ENCODE data around the gene SAV1. TPM values are rescaled to one million over a fixed set of nuclear protein-coding genes. Genes with fewer than 3 reads are reported as not detected.

The SAV1 gene
- total and polyA plus RNA-seq, 2 of the 8 experiments (the other 6 are each of a cell fraction or from before 2014, with no cell fraction given), result 15.9 to 78.3 TPM

GRCh38 chr14:50676814-50677516 lies 8.9 kb upstream of the SAV1 start:
- no peak overlapping the region for H3K9ac ChIP-seq (replicated peaks in 1 of 4; ENCODE audit: extremely low read depth in 1 of 4, low read depth in 3 of 4, low read length in 3 of 4)
- ChIA-PET POLR2A (ENCODE audit: partially characterized antibody) (interaction anchor here (2.1 kb wide), 1 partner anchor 9 kb away, joined by 10 read pairs; the partner anchor contains the start of gene SAV1), CTCF (ENCODE audit: partially characterized antibody) (interaction anchor here (0.8 to 1.6 kb wide), 7 partner anchors 10 to 76 kb away, joined by 3 to 4 read pairs (median 3); no protein-coding TSS in a partner anchor)
- no peak for TF ChIP-seq HDAC6 (IDR thresholded peaks at IDR 0.05; ENCODE audit: low read depth, low read length)
- no peak for TF ChIP-seq JUND (IDR thresholded peaks at IDR 0.05; ENCODE audit: low read length)
- no peak for TF ChIP-seq SRF (IDR thresholded peaks at IDR 0.05; ENCODE audit: low read depth, low read length)
- no peak for TF ChIP-seq EGR1 (IDR thresholded peaks at IDR 0.05; ENCODE audit: borderline replicate concordance, low read depth, low read length)
- TF ChIP-seq RAD21 (IDR thresholded peaks at IDR 0.05 in 1 of 2, conservative IDR thresholded peaks at IDR 0.05 in 1 of 2; ENCODE audit: low read depth in 2 of 2, low read length in 2 of 2), result no peak
- no peak for TF ChIP-seq TBP (IDR thresholded peaks at IDR 0.05; ENCODE audit: low read depth, low read length)
- no peak for TF ChIP-seq FOSL1 (IDR thresholded peaks at IDR 0.05; ENCODE audit: insufficient read depth, low read depth, low read length)
- TF ChIP-seq SP2 (IDR thresholded peaks at IDR 0.05; ENCODE audit: low read length), result no peak
- no peak for TF ChIP-seq RBBP5 (IDR thresholded peaks at IDR 0.05; ENCODE audit: borderline replicate concordance, low read depth, low read length)
- no peak for TF ChIP-seq POLR2AphosphoS5 (IDR thresholded peaks at IDR 0.05; ENCODE audit: low read depth, low read length)
- TF ChIP-seq TEAD4 (IDR thresholded peaks at IDR 0.05; ENCODE audit: low read depth, low read length), result no peak
- no peak for TF ChIP-seq ATF2 (IDR thresholded peaks at IDR 0.05; ENCODE audit: low read length)

More at GRCh38 chr14:50676814-50677516, 8.9 kb upstream of the SAV1 start:
- no peak for DNase-seq (ENCODE audit: low read depth in 1 of 2, low spot score in 2 of 2)
- Histone ChIP-seq H3K4ac (replicated peaks; ENCODE audit: insufficient read length, low read depth, low read length) (no peak overlapping the region), H3K14ac (ENCODE audit: insufficient read length) (no peak overlapping the region), H2BK12ac (ENCODE audit: low read depth, low read length) (no peak overlapping the region), H3K56ac (replicated peaks; ENCODE audit: insufficient read length, low read depth, low read length) (no peak overlapping the region), H3K23ac (ENCODE audit: insufficient read length) (no peak overlapping the region), H3K4me2 (ENCODE audit: insufficient read depth in 1 of 2, low read depth in 2 of 2, low read length in 2 of 2) (no peak overlapping the region), H3K9me3 (ENCODE audit: insufficient read depth in 2 of 2, low read depth in 1 of 2, low read length in 1 of 2) (no peaks in the 10 kb centered on the region), H3K23me2 (ENCODE audit: low read depth, low read length) (no peaks in the 10 kb centered on the region), H3K79me1 (ENCODE audit: low read depth, low read length) (no peaks in the 10 kb centered on the region), H2AFZ (ENCODE audit: low read length) (no peak overlapping the region; the same call in 1 of the 2 replicates), H4K91ac (replicated peaks; ENCODE audit: insufficient read length, low read length) (no peak overlapping the region), H2BK120ac (replicated peaks; ENCODE audit: low read depth, low read length) (no peak overlapping the region), H3K4me3 (ENCODE audit: extremely low read depth in 1 of 4, insufficient read depth in 2 of 4, low read depth in 3 of 4, low read length in 4 of 4) (no peak overlapping the region), H3K27ac (ENCODE audit: low read depth, low read length) (no peak overlapping the region), H2BK15ac (ENCODE audit: low read length) (no peak overlapping the region), H3K27me3 (replicated peaks in 1 of 4; ENCODE audit: control insufficient read depth in 3 of 4, extremely low read depth in 1 of 4, insufficient read depth in 3 of 4, low read length in 3 of 4) (no peaks in the 10 kb centered on the region), H2AK5ac (ENCODE audit: low read depth, low read length) (no peak overlapping the region), H3K4me1 (replicated peaks in 1 of 4; ENCODE audit: control insufficient read depth in 3 of 4, insufficient read depth in 4 of 4, low read length in 3 of 4) (no peaks in the 10 kb centered on the region), H4K5ac (ENCODE audit: insufficient read length, low read depth, low read length) (no peak overlapping the region), H2BK20ac (ENCODE audit: low read length) (no peak overlapping the region), H3K18ac (ENCODE audit: extremely low read depth, low read length) (no peak overlapping the region), H3K36me3 (ENCODE audit: control insufficient read depth in 2 of 4, insufficient read depth in 4 of 4, low read length in 3 of 4) (no peaks in the 10 kb centered on the region), H3K79me2 (ENCODE audit: control insufficient read depth in 1 of 2, insufficient read depth in 2 of 2, low read length in 2 of 2) (no peaks in the 10 kb centered on the region), H2BK5ac (ENCODE audit: low read depth, low read length) (no peak overlapping the region), H4K8ac (ENCODE audit: extremely low read depth, insufficient read depth, low read length) (no peak overlapping the region), H4K20me1 (replicated peaks in 1 of 2; ENCODE audit: control insufficient read depth in 1 of 2, insufficient read depth in 2 of 2, low read length in 2 of 2) (no peaks in the 10 kb centered on the region)
- WGBS, 2 experiments (ENCODE audit: extremely low coverage in 1 of 2, insufficient coverage in 1 of 2, insufficient read length in 1 of 2, insufficient replicate concordance in 2 of 2, low coverage in 1 of 2, low lambda C conversion rate in 2 of 2, missing lambda C conversion rate in 1 of 2), result 85% methylated on average over 7 of the region's 7 CpGs; no CpG with 5 or more reads in 1 of the 2 experiments
- no peak for FAIRE-seq

Measured in H1 (cell line).